ENCODE measurements around the gene SLC9A9.

SLC9A9 gene

GRCh38 chr3:143450632-143451031, 397.6 kb downstream of the SLC9A9 start:
- DNase-seq (ENCODE audit: low read depth in 2 of 2): no peak
- TF ChIP-seq CTCF (IDR thresholded peaks at IDR 0.05; ENCODE audit: low read depth, low read length): no peak

DNA sequence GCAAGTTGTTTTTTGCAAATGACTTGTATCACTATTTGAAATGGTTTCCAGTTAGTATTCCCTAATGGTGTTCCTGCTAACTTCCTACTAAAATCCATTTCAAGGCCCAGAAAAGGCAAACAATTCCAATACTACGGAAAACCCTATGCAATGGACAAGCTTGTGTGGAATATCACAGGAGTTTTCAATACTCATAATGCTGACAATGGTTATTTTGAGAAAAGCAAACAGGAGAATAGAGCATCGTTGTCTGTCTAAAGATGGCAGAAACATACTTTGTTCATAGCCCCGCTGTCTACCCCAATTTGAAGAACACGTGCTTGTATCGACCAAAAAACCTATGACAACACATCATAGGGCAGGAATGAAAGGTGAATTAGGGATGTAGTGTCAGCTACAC, 400.8 kb downstream of the SLC9A9 start:
- no peak for TF ChIP-seq CTCF (IDR thresholded peaks at IDR 0.05; ENCODE audit: low read depth, low read length)

More at GRCh38 chr3:143450632-143451031, 397.6 kb downstream of the SLC9A9 start:
- no peak overlapping the region for H3K4me3 ChIP-seq (replicated peaks in 1 of 2; ENCODE audit: low read depth in 2 of 2, low read length in 2 of 2)

DNA sequence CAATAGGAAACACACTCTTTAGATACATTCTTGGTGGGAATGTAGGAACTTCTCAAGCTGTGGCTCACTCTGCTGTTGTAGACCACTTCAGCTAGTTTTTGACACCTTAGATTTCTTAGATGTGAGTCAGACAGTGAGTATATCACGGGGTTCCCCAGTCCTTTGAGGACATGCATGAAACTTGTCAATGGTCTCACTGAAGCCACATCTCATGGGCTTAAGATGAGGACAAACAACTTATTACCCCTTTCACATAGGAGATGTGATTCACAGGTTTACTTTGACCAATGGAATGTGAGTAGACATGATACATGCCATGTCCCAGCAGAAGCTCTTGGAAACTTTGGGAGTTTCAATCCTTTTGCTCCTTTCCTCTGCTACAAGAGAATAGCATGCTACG, 403.1 kb downstream of the SLC9A9 start:
- DNase-seq (ENCODE audit: low read depth in 2 of 2): peak in 1 of 2 donors; percentile 75
- H3K4me3 ChIP-seq (replicated peaks in 1 of 2; ENCODE audit: low read depth in 2 of 2, low read length in 2 of 2): no peak overlapping the region
- TF ChIP-seq CTCF (IDR thresholded peaks at IDR 0.05; ENCODE audit: low read depth, low read length): no peak

More for the DNA sequence above, 400.8 kb downstream of the SLC9A9 start:
- H3K4me3 ChIP-seq (replicated peaks in 1 of 2; ENCODE audit: low read depth in 2 of 2, low read length in 2 of 2): no peak overlapping the region
- no peak for DNase-seq (ENCODE audit: low read depth in 2 of 2)

- TF ChIP-seq CTCF (IDR thresholded peaks at IDR 0.05; ENCODE audit: low read depth, low read length): no peak
- peak; percentile 98 to 100 for DNase-seq (ENCODE audit: low read depth in 2 of 2)
- no peak overlapping the region for H3K4me3 ChIP-seq (replicated peaks in 1 of 2; ENCODE audit: low read depth in 2 of 2, low read length in 2 of 2)
These were observed 404.4 kb downstream of the SLC9A9 start for GRCh38 chr3:143443851-143444331.

- peak; percentile 16 to 43 for DNase-seq (ENCODE audit: low read depth in 2 of 2)
- H3K4me3 ChIP-seq (replicated peaks in 1 of 2; ENCODE audit: low read depth in 2 of 2, low read length in 2 of 2): no peak overlapping the region
These were observed 405.3 kb downstream of the SLC9A9 start for GRCh38 chr3:143442814-143443447.

DNA sequence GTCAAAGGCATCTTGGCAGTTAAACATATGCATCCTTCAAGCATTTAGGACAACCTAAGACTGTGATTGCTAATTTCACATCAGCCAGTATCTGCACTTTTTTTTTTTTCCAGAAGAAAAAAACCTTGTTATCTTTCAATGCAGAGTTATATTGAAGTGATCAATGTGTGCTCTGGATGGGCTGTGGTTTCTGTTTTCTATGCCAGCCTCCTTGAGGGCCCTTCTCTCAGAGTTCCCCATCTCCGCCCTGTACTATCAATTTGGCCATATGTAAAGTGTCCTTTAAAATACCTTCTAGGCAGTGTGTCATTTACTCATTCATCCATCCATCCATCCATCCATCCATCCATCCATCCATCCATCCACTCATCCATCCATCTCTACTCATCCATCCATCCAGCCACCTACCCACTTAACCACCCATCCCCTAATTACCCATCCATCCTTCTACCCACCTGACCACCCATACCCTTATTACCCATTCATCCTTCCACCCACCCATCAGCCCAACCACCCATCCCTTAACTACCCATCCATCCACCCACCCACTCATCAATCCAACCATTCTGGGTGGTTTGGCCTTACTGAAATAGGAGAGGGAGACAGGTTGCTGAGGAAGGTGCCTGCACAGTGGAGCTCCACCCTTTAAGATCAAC, 406.6 kb downstream of the SLC9A9 start:
- no peak for DNase-seq (ENCODE audit: low read depth in 2 of 2)
- no peak for TF ChIP-seq CTCF (IDR thresholded peaks at IDR 0.05; ENCODE audit: low read depth, low read length)
- no peak overlapping the region for H3K4me3 ChIP-seq (replicated peaks in 1 of 2; ENCODE audit: low read depth in 2 of 2, low read length in 2 of 2)

More at GRCh38 chr3:143442814-143443447, 405.3 kb downstream of the SLC9A9 start:
- no peak for TF ChIP-seq CTCF (IDR thresholded peaks at IDR 0.05; ENCODE audit: low read depth, low read length)
